NCI-H1930 (cell line): ENCODE results near the gene TEX51.

ENCODE experiments used
- DNase-seq, 2 experiments: peaks; one replicate each; lab custom pipeline; 2025; lab: John Stamatoyannopoulos, UW

Gene TEX51

GRCh38 chr2:126893606-126894005 is 5.1 kb upstream of the TEX51 start:
- DNase-seq: no peak

- no peak for DNase-seq
Observed at GRCh38 chr2:126894082-126894481, 4.6 kb upstream of the TEX51 start.

- DNase-seq: no peak
Observed at GRCh38 chr2:126894585-126895182, 4.0 kb upstream of the TEX51 start.

DNA sequence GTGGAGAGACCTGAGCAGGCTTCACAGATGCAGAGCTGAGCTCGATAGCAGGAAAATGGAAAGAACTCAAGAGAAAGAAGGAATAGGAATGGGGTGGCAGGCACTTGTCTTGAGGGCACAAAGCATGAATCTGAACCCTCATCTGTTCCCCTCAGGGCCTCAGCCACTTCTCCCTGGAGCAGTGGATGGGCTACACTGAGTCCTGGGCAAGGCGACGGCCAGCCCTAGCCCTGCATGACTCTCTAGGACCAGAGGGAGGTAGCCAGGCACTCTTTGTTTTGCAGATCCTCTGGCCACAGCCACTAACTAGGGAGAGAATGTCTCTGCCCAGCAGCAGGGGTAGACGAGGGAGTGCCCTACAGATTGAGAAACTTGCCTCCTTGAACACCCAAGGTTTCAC is 3.4 kb upstream of the TEX51 start:
- DNase-seq: no peak

- DNase-seq: no peak
Observed at GRCh38 chr2:126896471-126896870, 2.2 kb upstream of the TEX51 start.

GRCh38 chr2:126899616-126900185 is 1.0 kb downstream of the TEX51 start:
- no peak for DNase-seq

- DNase-seq: no peak
Observed at GRCh38 chr2:126900646-126901319, 2.1 kb downstream of the TEX51 start.

DNA sequence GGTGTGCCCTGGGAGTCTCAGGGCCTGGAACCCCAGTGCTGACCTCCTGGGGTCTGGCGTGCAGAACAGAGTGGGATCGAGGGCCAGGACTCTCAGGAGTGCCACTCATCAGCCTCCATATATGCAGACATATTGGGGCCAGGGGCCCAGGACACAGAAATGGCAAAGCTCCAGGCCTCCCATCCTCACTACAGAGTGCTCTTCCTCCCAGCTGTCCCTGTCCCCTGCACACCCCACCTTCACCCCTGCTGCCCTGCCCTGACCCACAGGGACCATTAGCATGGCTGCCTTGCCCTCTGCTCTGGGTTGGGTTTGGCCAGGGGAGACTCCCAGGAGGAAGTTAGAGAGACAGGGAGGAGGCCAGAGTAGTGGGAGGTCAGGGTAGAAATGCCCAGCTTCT is 2.8 kb downstream of the TEX51 start:
- DNase-seq: no peak

GRCh38 chr2:126902152-126902835 is 3.6 kb downstream of the TEX51 start:
- no peak for DNase-seq

DNA sequence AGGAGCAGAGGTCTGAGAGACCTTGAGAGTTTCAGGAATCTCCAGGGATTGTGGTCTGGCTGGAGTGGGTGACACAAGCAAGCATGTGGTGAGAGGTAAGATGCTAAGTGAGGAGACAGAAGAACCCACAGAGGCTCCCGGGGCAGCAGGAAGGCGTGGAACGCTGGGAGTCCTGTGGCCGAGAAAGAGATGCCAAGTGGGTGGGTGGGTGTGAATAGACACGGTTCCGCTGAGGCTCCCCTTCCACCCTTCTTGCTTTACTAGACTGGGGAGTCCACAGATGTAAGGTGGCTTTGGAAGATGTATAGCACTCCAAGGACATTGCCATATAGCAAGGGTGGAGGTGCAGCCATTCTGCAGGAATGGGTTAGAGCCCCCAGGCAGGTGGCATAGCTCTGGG is 4.2 kb downstream of the TEX51 start:
- no peak for DNase-seq

DNA sequence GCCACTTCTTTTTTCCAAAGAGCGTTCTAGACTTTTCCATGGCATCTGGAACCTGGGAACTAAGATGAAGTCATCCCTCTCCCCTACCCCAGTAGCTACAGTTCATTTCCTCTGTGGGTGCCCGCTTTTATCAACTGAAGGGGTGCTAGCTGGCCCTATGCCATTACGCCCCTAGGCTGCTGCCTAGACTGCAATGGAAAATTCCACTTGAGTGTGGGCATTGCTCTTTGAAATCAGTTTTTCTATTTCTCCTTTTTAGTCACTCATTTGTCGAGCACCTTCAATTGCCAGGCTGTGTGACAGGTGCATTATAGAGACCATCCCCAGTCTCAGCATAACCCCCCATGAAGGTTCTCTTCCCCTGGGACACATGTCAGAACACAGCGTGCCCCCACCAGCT is 7.3 kb downstream of the TEX51 start:
- DNase-seq: no peak

GRCh38 chr2:126906781-126907180 is 8.1 kb downstream of the TEX51 start:
- DNase-seq: no peak

DNA sequence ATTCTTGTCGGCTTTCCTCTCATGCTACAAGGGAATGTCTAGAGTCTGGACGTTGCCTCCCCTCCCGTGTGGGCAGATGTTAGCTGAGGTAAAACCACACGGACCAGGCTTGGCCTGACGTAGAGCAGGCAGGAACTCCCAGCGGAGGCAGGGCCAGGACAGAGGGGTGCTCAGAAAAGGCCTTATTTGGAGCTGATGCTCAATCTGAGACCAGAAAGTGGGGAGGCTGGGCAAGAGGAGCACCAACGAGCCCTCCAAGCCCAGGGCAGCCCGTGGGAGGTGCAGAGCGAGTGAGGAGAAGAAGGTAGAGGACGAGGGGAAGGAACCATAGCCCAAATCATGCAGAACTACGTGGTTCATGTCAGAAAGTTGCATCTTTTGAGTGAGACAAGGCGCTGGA is 9.0 kb downstream of the TEX51 start:
- DNase-seq: no peak

DNA sequence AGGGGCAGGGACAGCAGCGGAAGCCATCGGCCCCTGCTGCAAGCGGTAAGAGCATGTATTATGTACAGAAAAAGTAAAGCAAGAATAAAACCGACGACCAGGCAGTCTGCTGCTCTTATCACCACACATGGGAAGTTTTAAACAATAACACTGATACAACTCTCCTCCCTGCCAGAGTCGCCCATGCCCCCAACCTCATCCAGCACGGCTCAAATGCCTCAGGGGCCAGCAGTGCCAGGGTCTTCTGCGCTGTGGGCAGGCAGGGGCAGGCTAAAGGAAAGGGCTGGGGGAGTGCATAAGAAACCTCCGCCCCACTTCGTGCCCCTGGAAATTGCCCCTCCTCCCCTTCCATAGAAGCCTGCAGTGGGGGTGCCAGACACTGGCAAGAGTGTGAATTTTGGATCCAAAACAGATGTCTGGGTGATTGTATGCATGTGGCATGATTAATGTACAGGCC is 10.1 kb downstream of the TEX51 start:
- DNase-seq: no peak

GRCh38 chr2:126909366-126909765 is 10.7 kb downstream of the TEX51 start:
- DNase-seq: no peak

DNA sequence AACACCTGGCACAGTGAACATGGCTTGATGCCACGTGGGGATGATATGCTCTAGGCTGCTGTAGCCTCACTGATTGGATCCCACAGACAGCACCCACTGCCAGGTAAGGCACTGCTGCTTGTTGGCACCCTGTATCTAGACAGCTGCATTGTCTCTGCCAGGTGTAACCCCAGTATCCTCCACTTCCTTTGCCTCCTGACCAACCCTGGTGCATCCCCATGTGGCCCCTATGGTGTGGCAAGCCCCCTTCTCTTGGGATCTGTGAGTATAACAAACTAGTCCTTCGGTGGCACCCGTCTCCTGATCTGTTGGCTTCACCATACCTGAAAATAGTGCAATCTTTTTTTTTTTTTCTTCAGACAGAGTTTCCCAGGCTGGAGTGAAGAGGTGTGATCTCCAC is 11.1 kb downstream of the TEX51 start:
- DNase-seq: no peak

DNA sequence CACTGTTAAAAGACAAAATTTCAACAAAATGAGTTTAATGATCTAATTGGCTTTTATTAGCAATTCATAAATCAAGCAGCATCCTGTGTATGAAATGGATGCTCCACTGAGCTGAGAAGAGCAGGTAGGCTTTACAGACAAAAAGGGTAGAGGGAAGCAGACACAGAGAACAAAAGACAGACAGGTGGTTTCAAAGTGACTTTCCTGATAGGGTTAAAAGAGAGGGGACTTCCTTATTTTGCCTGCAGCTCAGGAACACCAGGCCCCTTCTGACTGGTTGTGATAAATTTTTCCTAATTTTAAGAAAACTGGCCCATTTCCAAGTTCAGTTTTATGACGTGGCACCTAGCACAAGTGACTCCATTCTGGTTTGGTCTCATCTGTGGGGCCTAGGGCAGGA is 11.9 kb downstream of the TEX51 start:
- no peak for DNase-seq

- no peak for DNase-seq
Observed at GRCh38 chr2:126911111-126911796, 12.6 kb downstream of the TEX51 start.

DNA sequence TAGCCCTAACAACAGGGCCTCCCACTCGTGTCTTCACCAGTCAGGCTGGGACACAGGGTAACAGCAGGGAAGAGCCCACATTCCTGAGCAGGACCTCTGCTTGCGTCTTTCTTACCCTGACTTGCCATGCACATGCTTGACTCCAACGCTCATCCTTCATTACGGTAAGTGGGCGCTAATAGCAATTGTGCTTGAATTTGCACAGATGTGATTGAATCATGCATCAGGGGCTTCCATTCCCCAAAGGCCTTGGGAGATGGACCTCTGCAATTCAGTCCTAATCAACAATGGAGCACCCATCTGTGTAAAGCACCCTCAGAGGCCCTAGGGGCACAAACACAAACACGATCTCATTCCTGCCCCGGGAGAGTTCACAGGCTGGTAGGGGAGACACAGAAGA is 13.5 kb downstream of the TEX51 start:
- DNase-seq: no peak

GRCh38 chr2:126913329-126913728 is 14.6 kb downstream of the TEX51 start:
- DNase-seq: no peak

GRCh38 chr2:126913881-126914615 is 15.4 kb downstream of the TEX51 start:
- DNase-seq: no peak
